CD4-positive, alpha-beta T cell (primary cell): ENCODE measurements around the gene TGM4. TPM values are rescaled to one million over a fixed set of nuclear protein-coding genes. Genes with fewer than 3 reads are reported as not detected.

Experiments
- ATAC-seq: fragments of 200-7000 bp; cut with Tn5 transposase; one replicate; pipeline ENCODE4 v1.10.0; 2022; ENCODE audit warnings: mild to moderate bottlenecking; ENCODE audit not compliant: poor library complexity
- CTCF ChIA-PET: fragments of 350-600 bp; sonication (Branson Sonifier 250); formaldehyde crosslinking; loops from one replicate; lab custom pipeline; 2021; ENCODE audit warnings: antibody characterized with exemption, inconsistent platforms; lab: Charles Lee
- POLR2A ChIA-PET: fragments of 350-600 bp; sonication (Branson Sonifier 250); formaldehyde crosslinking; loops from one replicate; lab custom pipeline; 2021; ENCODE audit warnings: antibody characterized with exemption, inconsistent platforms; lab: Charles Lee
- DNase-seq, 14 experiments: peaks; one replicate each; pipeline ENCODE4 v3.0.0-alpha.2; 2013 to 2020; ENCODE audit warnings: mixed read lengths in 2 of 14
- H3K27ac ChIP-seq, 2 donors: one replicate each; pipeline versions ENCODE4 v1.5.1 to v1.7.0; 2013; ENCODE audit warnings: low read length in 2 of 2, low read depth in 1 of 2, mild to moderate bottlenecking in 1 of 2
- H3K27me3 ChIP-seq, 2 experiments: 1 replicate in 1 of 2; 2 replicates in 1 of 2; pipeline versions ENCODE4 v1.6.1 to v1.7.0; 2013; ENCODE audit warnings: low read length in 2 of 2, control low read depth in 1 of 2, mild to moderate bottlenecking in 1 of 2, moderate library complexity in 1 of 2; ENCODE audit not compliant: insufficient read depth in 2 of 2, control insufficient read depth in 1 of 2
- H3K36me3 ChIP-seq: one replicate; pipeline ENCODE4 v1.6.1; 2013; ENCODE audit warnings: low read length, control low read depth; ENCODE audit not compliant: insufficient read depth
- H3K4me1 ChIP-seq: one replicate; pipeline ENCODE4 v1.6.1; 2013; ENCODE audit warnings: low read length, control low read depth; ENCODE audit not compliant: insufficient read depth
- H3K4me3 ChIP-seq: one replicate; pipeline ENCODE4 v1.5.1; 2013; ENCODE audit warnings: mild to moderate bottlenecking, low read length, moderate library complexity
- H3K9me3 ChIP-seq, 2 experiments: 1 replicate in 1 of 2; 2 replicates in 1 of 2; pipeline versions ENCODE4 v1.6.1 to v1.7.0; 2013; ENCODE audit warnings: low read length in 2 of 2, mild to moderate bottlenecking in 2 of 2, control low read depth in 1 of 2, moderate library complexity in 1 of 2; ENCODE audit not compliant: control insufficient read depth in 1 of 2, insufficient read depth in 1 of 2
- H3K27ac Mint-ChIP-seq: one replicate; pipeline ENCODE4 v1.8.0; 2020; ENCODE audit warnings: mixed read lengths
- H3K27me3 Mint-ChIP-seq: one replicate; pipeline ENCODE4 v1.8.0; 2021; ENCODE audit warnings: mixed read lengths
- H3K36me3 Mint-ChIP-seq: one replicate; pipeline ENCODE4 v1.8.0; 2021; ENCODE audit warnings: low read depth, mixed read lengths
- H3K4me1 Mint-ChIP-seq: one replicate; pipeline ENCODE4 v1.8.0; 2021; ENCODE audit warnings: low read depth, mixed read lengths
- H3K4me3 Mint-ChIP-seq: one replicate; pipeline ENCODE4 v1.8.0; 2020; ENCODE audit warnings: mild to moderate bottlenecking, mixed read lengths
- H3K9me3 Mint-ChIP-seq: one replicate; pipeline ENCODE4 v1.8.0; 2020; ENCODE audit warnings: mixed read lengths
- intact Hi-C, 2 experiments: fragments of 100-400 bp; cut with DNase I in 1 of 2; cut with micrococcal nuclease in 1 of 2; formaldehyde crosslinking; loops; one replicate each; pipeline versions ENCODE4 v1.15.1 to v1.9.0; 2023 to 2025; cut with DNase I, micrococcal nuclease
- total RNA-seq, 174 experiments: library from RNA in 2 of 174; stranded (reverse) in 2 of 174; gene quantifications; one replicate each; pipeline ENCODE4 v1.2.3 and lab custom pipeline; 2021 to 2026
- TF ChIP-seq, protein P1 (sequence below): fragments of 200-600 bp; IDR thresholded peaks from one replicate; pipeline ENCODE4 v1.8.0; 2022; ENCODE audit warnings: antibody characterized with exemption, mild to moderate bottlenecking

TGM4 gene
- total RNA-seq, 2 experiments from 2014 or later: not detected

DNA sequence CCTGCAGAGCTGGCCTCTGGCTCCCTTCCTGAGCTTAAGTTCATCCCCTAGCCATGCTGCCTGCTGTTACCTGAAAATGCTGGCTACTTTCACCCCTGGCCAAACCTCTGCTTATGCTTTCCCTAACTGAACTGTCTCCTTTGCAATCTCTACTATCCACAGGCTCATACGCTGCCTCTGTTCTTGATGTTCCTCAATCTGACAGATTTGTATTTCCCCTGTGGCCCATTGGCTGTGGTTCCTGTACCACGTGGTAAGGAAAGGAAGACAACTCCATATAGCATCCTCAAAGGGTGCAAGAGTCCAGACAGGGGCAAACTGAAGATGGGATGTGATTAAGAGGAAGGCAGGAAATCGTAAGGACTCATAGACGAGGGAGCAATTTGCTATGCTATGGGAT, 33.2 kb downstream of the TGM4 start:
- Histone ChIP-seq H3K9me3 (peaks cover 0 to 12% of the 10 kb centered on the region in 2 experiments), H3K27ac (no peak overlapping the region), H3K36me3 (no peaks in the 10 kb centered on the region), H3K4me3 (no peak overlapping the region), H3K27me3 (peaks cover 8 to 11% of the 10 kb centered on the region in 2 experiments), H3K4me1 (no peaks in the 10 kb centered on the region)
- TF ChIP-seq, protein P1, sequence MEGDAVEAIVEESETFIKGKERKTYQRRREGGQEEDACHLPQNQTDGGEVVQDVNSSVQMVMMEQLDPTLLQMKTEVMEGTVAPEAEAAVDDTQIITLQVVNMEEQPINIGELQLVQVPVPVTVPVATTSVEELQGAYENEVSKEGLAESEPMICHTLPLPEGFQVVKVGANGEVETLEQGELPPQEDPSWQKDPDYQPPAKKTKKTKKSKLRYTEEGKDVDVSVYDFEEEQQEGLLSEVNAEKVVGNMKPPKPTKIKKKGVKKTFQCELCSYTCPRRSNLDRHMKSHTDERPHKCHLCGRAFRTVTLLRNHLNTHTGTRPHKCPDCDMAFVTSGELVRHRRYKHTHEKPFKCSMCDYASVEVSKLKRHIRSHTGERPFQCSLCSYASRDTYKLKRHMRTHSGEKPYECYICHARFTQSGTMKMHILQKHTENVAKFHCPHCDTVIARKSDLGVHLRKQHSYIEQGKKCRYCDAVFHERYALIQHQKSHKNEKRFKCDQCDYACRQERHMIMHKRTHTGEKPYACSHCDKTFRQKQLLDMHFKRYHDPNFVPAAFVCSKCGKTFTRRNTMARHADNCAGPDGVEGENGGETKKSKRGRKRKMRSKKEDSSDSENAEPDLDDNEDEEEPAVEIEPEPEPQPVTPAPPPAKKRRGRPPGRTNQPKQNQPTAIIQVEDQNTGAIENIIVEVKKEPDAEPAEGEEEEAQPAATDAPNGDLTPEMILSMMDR: no peak
- ATAC-seq: no peak
- Mint-ChIP-seq H3K9me3 (peaks cover 2% of the 10 kb centered on the region), H3K36me3 (no peaks in the 10 kb centered on the region), H3K27ac (no peak overlapping the region), H3K4me1 (no peaks in the 10 kb centered on the region), H3K27me3 (peaks cover 37% of the 10 kb centered on the region), H3K4me3 (no peak overlapping the region)
- CTCF ChIA-PET: no interaction called here
- no peak for DNase-seq
- POLR2A ChIA-PET: no interaction called here
- intact Hi-C loops: no loop called here

DNA sequence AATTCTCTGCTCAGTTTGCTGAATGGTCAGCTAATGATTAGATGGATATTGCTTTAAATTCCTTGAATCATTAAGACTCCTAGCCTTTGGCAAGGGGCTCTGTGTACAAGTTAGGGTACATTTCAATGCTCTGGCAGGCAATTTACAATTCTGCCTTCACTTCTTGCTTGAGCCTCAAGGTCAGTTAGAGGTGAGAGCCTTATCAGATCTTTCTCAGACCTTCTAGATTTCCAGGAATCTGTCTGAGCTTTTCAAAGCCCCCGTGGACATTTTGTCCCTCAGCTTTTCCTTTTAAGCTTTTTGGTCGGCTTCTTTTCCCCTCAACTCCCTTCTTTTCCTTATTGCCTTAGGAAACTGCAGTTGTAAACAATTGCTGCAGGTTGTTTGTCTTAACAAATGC, 34.7 kb downstream of the TGM4 start:
- Histone ChIP-seq H3K4me3 (no peak overlapping the region), H3K36me3 (no peaks in the 10 kb centered on the region), H3K4me1 (no peaks in the 10 kb centered on the region), H3K9me3 (peaks cover 0 to 12% of the 10 kb centered on the region in 2 experiments), H3K27me3 (peaks cover 8 to 11% of the 10 kb centered on the region in 2 experiments), H3K27ac (no peak overlapping the region)
- intact Hi-C loops: no loop called here
- ChIA-PET POLR2A (no interaction called here), CTCF (no interaction called here)
- H3K4me3 Mint-ChIP-seq: no peak overlapping the region
- ATAC-seq: no peak
- H3K36me3 Mint-ChIP-seq: no peaks in the 10 kb centered on the region
- peaks cover 37% of the 10 kb centered on the region for H3K27me3 Mint-ChIP-seq
- TF ChIP-seq, protein P1: no peak
- H3K27ac Mint-ChIP-seq: no peak overlapping the region
- DNase-seq: no peak
- peaks cover 2% of the 10 kb centered on the region for H3K9me3 Mint-ChIP-seq
- no peaks in the 10 kb centered on the region for H3K4me1 Mint-ChIP-seq

DNA sequence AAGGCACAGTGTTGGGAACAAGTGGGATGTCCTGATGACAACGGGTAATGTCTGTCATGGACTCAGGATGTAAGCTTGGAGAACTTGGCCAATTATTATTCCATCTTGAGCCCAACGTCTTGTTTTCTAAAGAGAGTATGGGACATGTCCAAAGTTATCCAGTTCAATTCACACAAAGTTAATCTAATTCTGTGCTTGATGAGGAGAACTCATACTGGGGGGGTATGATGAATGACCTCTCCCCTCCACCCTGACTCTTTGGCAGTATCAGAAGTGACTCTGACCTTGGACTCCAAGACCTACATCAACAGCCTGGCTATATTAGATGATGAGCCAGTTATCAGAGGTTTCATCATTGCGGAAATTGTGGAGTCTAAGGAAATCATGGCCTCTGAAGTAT, 36.3 kb downstream of the TGM4 start:
- Histone ChIP-seq H3K36me3 (no peaks in the 10 kb centered on the region), H3K27me3 (peaks cover 8 to 11% of the 10 kb centered on the region in 2 experiments), H3K9me3 (peaks cover 0 to 12% of the 10 kb centered on the region in 2 experiments), H3K4me3 (no peak overlapping the region), H3K27ac (no peak overlapping the region), H3K4me1 (no peaks in the 10 kb centered on the region)
- Mint-ChIP-seq H3K27me3 (peaks cover 37% of the 10 kb centered on the region), H3K4me3 (no peak overlapping the region), H3K36me3 (no peaks in the 10 kb centered on the region), H3K9me3 (peaks cover 2% of the 10 kb centered on the region), H3K27ac (no peak overlapping the region), H3K4me1 (no peaks in the 10 kb centered on the region)
- DNase-seq (no peak), ATAC-seq (no peak)
- intact Hi-C loops: no loop called here
- ChIA-PET CTCF (no interaction called here), POLR2A (no interaction called here)
- TF ChIP-seq, protein P1: no peak
